Pancreas (tissue), 10 donors: ENCODE measurements around the gene EPHB2. TPM values are rescaled to one million over a fixed set of nuclear protein-coding genes. Genes with fewer than 3 reads are reported as not detected.

Experiments
- ATAC-seq, 4 donors: fragments of 200-7000 bp; cut with Tn5 transposase; one replicate each; pipeline versions ENCODE4 v1.8.0 to v1.9.1; 2020; ENCODE audit warnings: mild to moderate bottlenecking in 4 of 4, moderate library complexity in 4 of 4
- DNase-seq, 6 donors: peaks; one replicate each; pipeline ENCODE4 v3.0.0-alpha.2; 2020
- FAIRE-seq: peaks from 2 replicates; lab custom pipeline; 2012; peaks lifted over from hg19 to GRCh38; lab: Jason Lieb, UNC
- H3K27ac ChIP-seq, 4 donors: fragments of 200-600 bp; sonication (generic); 1 replicate in 3 of 4; 2 replicates in 1 of 4; pipeline versions ENCODE4 v1.5.0 to v1.8.0; 2020
- H3K27me3 ChIP-seq, 4 donors: fragments of 200-600 bp; one replicate each; pipeline ENCODE4 v1.8.0; 2021
- H3K36me3 ChIP-seq, 3 donors: fragments of 200-600 bp; sonication (generic) in 1 of 3; one replicate each; pipeline versions ENCODE4 v1.5.0 to v1.8.0; 2020 to 2021
- H3K4me1 ChIP-seq, 3 donors: fragments of 200-600 bp; one replicate each; pipeline ENCODE4 v1.8.0; 2021
- H3K4me3 ChIP-seq, 4 donors: fragments of 200-600 bp; sonication (generic) in 2 of 4; one replicate each; pipeline versions ENCODE4 v1.5.0 to v1.8.0; 2020 to 2021
- H3K9me3 ChIP-seq, 4 donors: fragments of 200-600 bp; one replicate each; pipeline ENCODE4 v1.8.0; 2021
- WGBS, 2 donors: extraction: QIAGEN DNeasy Blood & Tissue Kit; methylation state at CpG; one replicate each; pipeline ENCODE4 v1.1.7; 2013; 5-methylcytosine and 5-hydroxymethylcytosine counted together
- intact Hi-C, 3 donors: fragments of 100-400 bp; cut with DNase I; formaldehyde crosslinking; loops; one replicate each; pipeline versions ENCODE4 v1.11.1 to v1.14.2; 2022
- polyA plus RNA-seq, 2 donors: library from polyadenylated mRNA; stranded (reverse); fragments of 200-250 nt; gene quantifications; one replicate each; pipeline ENCODE4 v1.2.3, GENCODE V29; 2013
- total RNA-seq, 6 donors: library from RNA; stranded (reverse); fragmentation: NEBNext Ultra II Directional in 4 of 6; extraction: Animal tissue kit (Norgen Biotek cat#: 25700) in 4 of 6; gene quantifications; one replicate each; pipeline versions ENCODE4 v1.2.1 to v1.2.4, GENCODE V29; 2021 to 2023
- TF ChIP-seq, protein P1 (sequence below), 4 donors: fragments of 200-600 bp; sonication (generic) in 3 of 4; IDR thresholded peaks; one replicate each; pipeline versions ENCODE4 v1.5.0 to v1.8.0; 2021; ENCODE audit warnings: antibody characterized with exemption in 4 of 4
- donor health status: healthy with polysubstance abuse.
- donor health status: DM: no; HTN: no; CAD: no; lungs with moderate emphysema.
- donor health status: DM: no; HTN: no; CAD: no.
- donor health status: control.
- donor health status: control.
- donor health status: Bipolar disorder and iron deficiency.
- donor health status: DM: yes; HTN: yes; CAD: no.
- donor health status: DM: no; HTN: no; CAD: no.
- donor health status: DM: no; HTN: no; CAD: no.
- donor health status: DM: yes; HTN: yes; CAD: no.

The EPHB2 gene
- total and polyA plus RNA-seq, 8 donors, result 1.3 to 10.0 (median 4.4) TPM

DNA sequence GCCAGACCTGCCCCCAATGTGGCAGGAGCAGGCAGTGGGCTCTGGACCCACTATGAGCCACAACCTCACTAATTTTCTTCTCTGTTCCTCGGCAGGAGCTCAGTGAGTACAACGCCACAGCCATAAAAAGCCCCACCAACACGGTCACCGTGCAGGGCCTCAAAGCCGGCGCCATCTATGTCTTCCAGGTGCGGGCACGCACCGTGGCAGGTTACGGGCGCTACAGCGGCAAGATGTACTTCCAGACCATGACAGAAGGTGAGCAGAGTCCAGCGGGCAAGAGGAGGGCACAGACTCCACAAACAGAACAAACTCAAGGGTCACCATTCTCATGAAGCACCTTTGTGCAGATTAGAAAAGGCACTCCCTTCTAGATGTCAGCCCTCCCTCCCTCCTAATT, 182.2 kb downstream of the EPHB2 start:
- no peak overlapping the region for H3K4me3 ChIP-seq
- no peak for ATAC-seq
- no peak for DNase-seq
- intact Hi-C loops, result no loop called here
- TF ChIP-seq, protein P1, sequence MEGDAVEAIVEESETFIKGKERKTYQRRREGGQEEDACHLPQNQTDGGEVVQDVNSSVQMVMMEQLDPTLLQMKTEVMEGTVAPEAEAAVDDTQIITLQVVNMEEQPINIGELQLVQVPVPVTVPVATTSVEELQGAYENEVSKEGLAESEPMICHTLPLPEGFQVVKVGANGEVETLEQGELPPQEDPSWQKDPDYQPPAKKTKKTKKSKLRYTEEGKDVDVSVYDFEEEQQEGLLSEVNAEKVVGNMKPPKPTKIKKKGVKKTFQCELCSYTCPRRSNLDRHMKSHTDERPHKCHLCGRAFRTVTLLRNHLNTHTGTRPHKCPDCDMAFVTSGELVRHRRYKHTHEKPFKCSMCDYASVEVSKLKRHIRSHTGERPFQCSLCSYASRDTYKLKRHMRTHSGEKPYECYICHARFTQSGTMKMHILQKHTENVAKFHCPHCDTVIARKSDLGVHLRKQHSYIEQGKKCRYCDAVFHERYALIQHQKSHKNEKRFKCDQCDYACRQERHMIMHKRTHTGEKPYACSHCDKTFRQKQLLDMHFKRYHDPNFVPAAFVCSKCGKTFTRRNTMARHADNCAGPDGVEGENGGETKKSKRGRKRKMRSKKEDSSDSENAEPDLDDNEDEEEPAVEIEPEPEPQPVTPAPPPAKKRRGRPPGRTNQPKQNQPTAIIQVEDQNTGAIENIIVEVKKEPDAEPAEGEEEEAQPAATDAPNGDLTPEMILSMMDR (IDR thresholded peaks at IDR 0.05), result no peak
- no peak overlapping the region for H3K27ac ChIP-seq
- H3K36me3 ChIP-seq, result peaks cover 0 to 4% (median 0%) of the 10 kb centered on the region in 3 donors
- H3K4me1 ChIP-seq, result no peaks in the 10 kb centered on the region
- WGBS, 2 donors, result 95 to 99% methylated on average over 13 of the region's 13 CpGs
- FAIRE-seq, result no peak
- H3K27me3 ChIP-seq, result no peaks in the 10 kb centered on the region
- H3K9me3 ChIP-seq, result no peaks in the 10 kb centered on the region

DNA sequence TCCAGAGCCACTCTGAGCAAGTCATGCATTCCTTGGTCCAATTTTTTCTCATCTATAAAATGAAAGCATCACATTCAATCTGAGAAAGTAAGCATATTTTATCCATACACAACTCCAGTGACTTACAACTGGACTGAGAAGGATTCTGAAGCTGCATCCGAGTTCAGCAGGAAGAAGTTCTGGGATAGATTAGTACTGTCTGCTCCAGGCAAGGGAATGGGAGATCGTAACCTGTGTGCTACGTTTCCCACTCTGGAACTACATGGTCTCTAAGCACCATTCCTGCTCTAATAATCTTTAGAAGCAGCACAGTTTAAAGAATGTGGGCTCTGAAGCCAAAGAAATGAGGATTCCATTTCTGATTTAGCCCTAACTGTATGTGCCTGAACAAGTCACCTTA, 182.7 kb downstream of the EPHB2 start:
- TF ChIP-seq, protein P1 (IDR thresholded peaks at IDR 0.05), result no peak
- Histone ChIP-seq H3K4me3 (no peak overlapping the region), H3K36me3 (peaks cover 0 to 4% (median 0%) of the 10 kb centered on the region in 3 donors), H3K4me1 (no peaks in the 10 kb centered on the region), H3K27me3 (no peaks in the 10 kb centered on the region), H3K9me3 (no peaks in the 10 kb centered on the region), H3K27ac (no peak overlapping the region)
- no peak for ATAC-seq
- DNase-seq, result no peak
- intact Hi-C loops, result no loop called here
- 74 to 80% methylated on average over 3 of the region's 3 CpGs for WGBS, 2 donors
- FAIRE-seq, result no peak

DNA sequence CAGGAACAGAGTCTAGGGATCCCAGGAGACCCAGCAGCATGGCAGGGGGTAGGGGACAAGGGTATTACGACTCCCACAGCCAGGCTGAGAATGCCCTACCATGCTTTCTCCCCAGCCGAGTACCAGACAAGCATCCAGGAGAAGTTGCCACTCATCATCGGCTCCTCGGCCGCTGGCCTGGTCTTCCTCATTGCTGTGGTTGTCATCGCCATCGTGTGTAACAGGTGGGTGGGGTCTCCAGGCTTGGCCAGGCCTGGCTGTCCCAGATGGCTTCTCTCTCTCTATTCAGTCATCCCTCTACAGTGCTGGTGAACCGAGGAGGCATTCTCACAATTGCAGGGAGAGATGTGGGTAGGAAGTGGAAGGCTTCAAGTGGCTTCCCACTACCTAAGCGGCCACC, 184.7 kb downstream of the EPHB2 start:
- no peak for FAIRE-seq
- intact Hi-C loops, result no loop called here

DNA sequence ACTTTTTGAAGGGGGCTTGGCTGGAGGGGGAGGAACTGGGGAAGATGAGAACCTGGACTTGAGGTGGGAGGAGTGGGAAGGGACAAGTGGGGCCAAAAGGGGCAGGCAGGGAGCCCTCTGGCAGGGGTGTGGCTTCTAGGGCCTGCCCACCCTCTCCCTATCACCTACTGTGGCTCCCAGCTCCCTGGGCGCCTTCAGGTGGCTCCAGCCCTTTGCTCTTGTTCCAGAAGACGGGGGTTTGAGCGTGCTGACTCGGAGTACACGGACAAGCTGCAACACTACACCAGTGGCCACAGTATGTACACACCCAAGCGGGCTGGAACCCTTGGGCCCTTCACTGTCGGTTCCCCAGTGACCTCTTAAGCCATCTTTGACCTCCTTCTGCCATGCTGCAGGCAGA, 185.5 kb downstream of the EPHB2 start:
- WGBS, 2 donors, result 89 to 93% methylated on average over 7 of the region's 7 CpGs

More for the DNA sequence above, 184.7 kb downstream of the EPHB2 start:
- TF ChIP-seq, protein P1 (IDR thresholded peaks at IDR 0.05), result no peak
- H3K4me3 ChIP-seq, result no peak overlapping the region
- no peaks in the 10 kb centered on the region for H3K9me3 ChIP-seq
- H3K27me3 ChIP-seq, result no peaks in the 10 kb centered on the region
- no peaks in the 10 kb centered on the region for H3K4me1 ChIP-seq
- H3K36me3 ChIP-seq, result peaks cover 0 to 4% (median 0%) of the 10 kb centered on the region in 3 donors
- ATAC-seq (no peak), DNase-seq (no peak)
- no peak overlapping the region for H3K27ac ChIP-seq
- WGBS, 2 donors, result 89 to 90% methylated on average over 9 of the region's 9 CpGs

DNA sequence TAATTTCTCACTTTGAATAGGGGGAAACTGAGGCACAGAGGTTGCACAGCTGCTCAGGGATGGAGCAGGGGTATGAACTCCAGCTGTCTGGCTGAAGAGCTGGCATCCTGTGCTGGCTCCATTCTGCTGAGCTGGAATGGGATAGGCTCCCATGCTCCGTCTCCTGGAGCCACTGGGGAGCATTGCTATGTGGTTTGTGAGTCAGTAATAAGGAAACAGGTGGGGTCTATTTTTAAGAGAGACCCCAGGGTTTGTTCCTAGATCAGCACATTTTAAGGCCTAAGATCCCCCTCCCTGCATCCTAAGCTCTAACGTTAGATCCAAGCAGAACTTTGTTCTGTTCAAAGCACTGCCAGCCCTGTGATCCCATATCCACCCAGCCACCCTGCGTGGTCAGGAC, 189.8 kb downstream of the EPHB2 start:
- TF ChIP-seq, protein P1 (IDR thresholded peaks at IDR 0.05), result no peak
- FAIRE-seq (no peak), ATAC-seq (no peak), DNase-seq (no peak)
- Histone ChIP-seq H3K4me3 (no peak overlapping the region), H3K27me3 (no peaks in the 10 kb centered on the region), H3K36me3 (no peaks in the 10 kb centered on the region), H3K9me3 (no peaks in the 10 kb centered on the region), H3K27ac (no peak overlapping the region), H3K4me1 (no peaks in the 10 kb centered on the region)
- WGBS, 2 donors, result 85 to 86% methylated on average over 3 of the region's 3 CpGs
- intact Hi-C loops, result no loop called here

More for the DNA sequence above, 185.5 kb downstream of the EPHB2 start:
- DNase-seq, result no peak
- TF ChIP-seq, protein P1 (IDR thresholded peaks at IDR 0.05), result no peak
- no peaks in the 10 kb centered on the region for H3K27me3 ChIP-seq
- intact Hi-C loops, result no loop called here
- no peak for FAIRE-seq
- H3K27ac ChIP-seq, result no peak overlapping the region
- no peak for ATAC-seq
- H3K4me1 ChIP-seq, result no peaks in the 10 kb centered on the region
- no peaks in the 10 kb centered on the region for H3K9me3 ChIP-seq
- no peak overlapping the region for H3K4me3 ChIP-seq
- H3K36me3 ChIP-seq, result peaks cover 0 to 4% (median 0%) of the 10 kb centered on the region in 3 donors
